ENCODE data around the gene ZSWIM8.
A peak's percentile ranks its signal among the peaks of the same experiment; 100 is the strongest.

ZSWIM8 gene

GRCh38 chr10:73843261-73843660, 57.9 kb downstream of the ZSWIM8 start:
- no peak for DNase-seq

DNA sequence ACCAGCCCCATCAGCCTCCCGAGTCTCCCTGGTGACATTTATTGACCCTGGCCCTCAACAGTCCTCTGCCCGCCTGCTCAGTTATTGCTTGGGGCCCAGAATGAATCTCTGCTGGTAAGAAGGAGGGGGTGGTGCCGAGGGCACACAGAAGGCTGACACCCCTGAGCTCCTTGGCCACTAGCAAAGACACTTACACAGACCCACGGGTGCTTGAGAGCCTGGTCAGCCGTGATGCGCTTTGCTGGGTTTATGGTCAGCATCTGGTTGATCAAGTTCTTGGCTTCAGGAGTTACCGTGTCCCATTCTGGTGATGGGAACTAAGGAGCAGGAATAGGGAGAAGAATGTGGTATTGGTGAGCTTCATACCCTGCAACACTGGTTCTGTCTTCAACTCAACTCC, 61.6 kb downstream of the ZSWIM8 start:
- DNase-seq = no peak

DNA sequence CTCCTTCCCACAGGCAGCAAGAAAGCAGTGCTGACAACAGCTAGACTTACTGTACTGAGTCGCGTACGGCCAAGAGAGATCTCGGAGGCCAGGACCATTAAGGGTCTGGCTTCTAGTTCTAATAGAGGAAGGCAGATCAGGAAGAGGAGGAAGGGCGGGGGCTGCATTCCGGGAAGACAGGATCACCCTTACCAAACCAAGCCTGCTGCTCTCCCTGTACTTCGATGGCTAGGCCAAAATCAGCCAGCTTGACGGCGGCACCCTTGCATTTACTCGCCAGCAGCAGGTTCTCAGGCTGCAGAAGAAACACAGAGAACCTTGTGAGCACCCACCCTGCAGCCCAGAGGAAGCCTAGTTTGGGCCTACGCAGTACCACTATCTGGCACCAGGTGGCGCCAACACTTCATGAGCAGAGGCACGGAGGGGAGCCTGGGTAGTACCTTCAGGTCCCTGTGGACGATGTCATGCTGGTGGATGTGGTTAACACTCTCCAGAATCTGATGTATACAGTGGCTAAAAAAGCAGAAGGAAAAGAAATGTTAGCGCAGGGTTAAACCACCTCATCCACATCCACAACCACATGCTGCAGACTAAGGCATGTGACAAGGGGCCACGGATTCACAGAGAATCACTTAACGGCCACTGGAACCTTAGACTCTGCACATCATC, 63.5 kb downstream of the ZSWIM8 start:
- peak; percentile 94 for DNase-seq

DNA sequence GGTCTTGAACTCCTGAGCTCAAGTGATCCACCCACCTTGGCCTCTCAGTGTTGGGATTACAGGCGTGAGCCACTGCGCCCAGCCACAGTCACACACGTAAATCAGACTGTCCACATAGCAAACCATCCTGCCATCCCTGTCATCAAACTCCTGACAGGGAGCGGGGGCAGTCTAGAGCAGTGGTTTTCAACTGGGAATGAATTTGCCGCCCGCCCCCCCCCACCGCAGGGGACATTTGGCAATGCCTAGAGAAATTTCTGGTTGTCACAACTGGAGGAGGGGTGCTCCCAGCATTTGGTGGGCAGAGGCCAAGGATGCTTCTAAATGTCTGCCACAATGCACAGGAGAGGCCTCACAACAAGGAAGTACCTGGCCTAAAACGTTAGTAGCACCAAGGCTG, 64.8 kb downstream of the ZSWIM8 start:
- no peak for DNase-seq

- DNase-seq = no peak
Measured at GRCh38 chr10:73850863-73851461, 65.6 kb downstream of the ZSWIM8 start.

All from activated CD4-positive, alpha-beta T cell treated with anti-CD3 and anti-CD28 coated beads, Interleukin-2, amount 50 U/mL, for 16 hours (primary cell).